Measurements from ENCODE around the gene CFAP92. TPM values are rescaled to one million over a fixed set of nuclear protein-coding genes. Genes with fewer than 3 reads are reported as not detected.
"Not testable (repeated sequence)": the region's sequence is repeated elsewhere in the genome, so short reads cannot be mapped to it uniquely, and the experiment has no call there.

Gene CFAP92
- total RNA-seq, 1 donor from 2014 or later = not detected

- no peak for TF ChIP-seq CTCF (conservative IDR thresholded peaks at IDR 0.05; ENCODE audit: low read depth, low read length)
- no peak for DNase-seq (ENCODE audit: low read depth)
These were observed 121.6 kb downstream of the CFAP92 start for GRCh38 chr3:128872282-128872681.

GRCh38 chr3:128870347-128870746 is 123.5 kb downstream of the CFAP92 start:
- TF ChIP-seq CTCF (conservative IDR thresholded peaks at IDR 0.05; ENCODE audit: low read depth, low read length) = no peak
- DNase-seq (ENCODE audit: low read depth) = no peak
- no peak overlapping the region for H3K4me3 ChIP-seq (ENCODE audit: low read depth, low read length)

More at GRCh38 chr3:128872282-128872681, 121.6 kb downstream of the CFAP92 start:
- H3K4me3 ChIP-seq (ENCODE audit: low read depth, low read length) = no peak overlapping the region

- no peak overlapping the region for H3K4me3 ChIP-seq (ENCODE audit: low read depth, low read length)
- DNase-seq (ENCODE audit: low read depth) = no peak
- TF ChIP-seq CTCF (conservative IDR thresholded peaks at IDR 0.05; ENCODE audit: low read depth, low read length) = no peak
These were observed 126.4 kb downstream of the CFAP92 start for GRCh38 chr3:128867200-128868125.

GRCh38 chr3:128864849-128865804 is 128.7 kb downstream of the CFAP92 start:
- not testable (repeated sequence) for DNase-seq (ENCODE audit: low read depth); H3K4me3 ChIP-seq (ENCODE audit: low read depth, low read length)

GRCh38 chr3:128864351-128864811 is 129.5 kb downstream of the CFAP92 start:
- no peak overlapping the region for H3K4me3 ChIP-seq (ENCODE audit: low read depth, low read length)
- TF ChIP-seq CTCF (conservative IDR thresholded peaks at IDR 0.05; ENCODE audit: low read depth, low read length) = no peak
- DNase-seq (ENCODE audit: low read depth) = no peak

- H3K4me3 ChIP-seq (ENCODE audit: low read depth, low read length) = no peak overlapping the region
- DNase-seq (ENCODE audit: low read depth) = no peak
- TF ChIP-seq CTCF (conservative IDR thresholded peaks at IDR 0.05; ENCODE audit: low read depth, low read length) = peak; percentile 42
These were observed 130.3 kb downstream of the CFAP92 start for GRCh38 chr3:128863560-128863959.

GRCh38 chr3:128861491-128861890 is 132.4 kb downstream of the CFAP92 start:
- no peak for TF ChIP-seq CTCF (conservative IDR thresholded peaks at IDR 0.05; ENCODE audit: low read depth, low read length)
- H3K4me3 ChIP-seq (ENCODE audit: low read depth, low read length) = no peak overlapping the region
- no peak for DNase-seq (ENCODE audit: low read depth)

Data from epithelial cell of proximal tubule (primary cell).